Activated CD8-positive, alpha-beta memory T cell treated with anti-CD3 and anti-CD28 coated beads for 36 hours (primary cell): ENCODE results near the gene ZFPL1. TPM values are rescaled to one million over a fixed set of nuclear protein-coding genes. Genes with fewer than 3 reads are reported as not detected.

ENCODE experiments used
- CTCF ChIA-PET: fragments of 350-600 bp; sonication (Branson Sonifier 250); formaldehyde crosslinking; loops from one replicate; lab custom pipeline; 2021; ENCODE audit warnings: antibody characterized with exemption; lab: Charles Lee
- POLR2A ChIA-PET: fragments of 350-600 bp; sonication (Branson Sonifier 250); formaldehyde crosslinking; loops from one replicate; lab custom pipeline; 2021; ENCODE audit warnings: antibody characterized with exemption; lab: Charles Lee
- total RNA-seq, 2 experiments: library from RNA; stranded (reverse); gene quantifications; one replicate each; pipeline ENCODE4 v1.2.3, GENCODE V29; 2021

Gene ZFPL1
- total RNA-seq, 2 experiments from 2014 or later: 27.5 to 30.2 TPM

- ChIA-PET CTCF (interaction anchor here (1.3 to 1.4 kb wide), 2 partner anchors 12 to 19 kb away, joined by 3 to 4 read pairs; partner anchors contain the start of gene ZNHIT2), POLR2A (interaction anchor here (0.6 to 1.8 kb wide), 2 partner anchors 10 to 13 kb away, joined by 3 to 6 read pairs; no protein-coding TSS in a partner anchor)
Observed at GRCh38 chr11:65129649-65130441, 45.8 kb downstream of the ZFPL1 start.

- CTCF ChIA-PET: interaction anchor here (0.9 to 1.5 kb wide), 4 partner anchors 13 to 50 kb away, joined by 3 to 4 read pairs (median 4); partner anchors contain the start of gene ZNHIT2
Observed at GRCh38 chr11:65130631-65131416, 46.8 kb downstream of the ZFPL1 start.

GRCh38 chr11:65131417-65131776 is 47.4 kb downstream of the ZFPL1 start:
- ChIA-PET CTCF (interaction anchor here (0.8 to 1.5 kb wide), 3 partner anchors 10 to 50 kb away, joined by 3 to 4 read pairs (median 3); partner anchors contain the start of gene FAU), POLR2A (no interaction called here)

More at GRCh38 chr11:65130631-65131416, 46.8 kb downstream of the ZFPL1 start:
- POLR2A ChIA-PET: interaction anchor here (0.6 kb wide), 1 partner anchor 49 kb away, joined by 3 read pairs; no protein-coding TSS in a partner anchor

GRCh38 chr11:65131895-65132237 is 47.8 kb downstream of the ZFPL1 start:
- POLR2A ChIA-PET: no interaction called here
- CTCF ChIA-PET: interaction anchor here (0.8 to 1.5 kb wide), 2 partner anchors 10 to 49 kb away, joined by 3 read pairs; partner anchors contain the start of gene FAU

- POLR2A ChIA-PET: interaction anchor here (3.7 kb wide), 1 partner anchor 10 kb away, joined by 47 read pairs; the partner anchor contains the start of genes FAU and MRPL49
- CTCF ChIA-PET: interaction anchor here (0.8 kb wide), 1 partner anchor 11 kb away, joined by 3 read pairs; the partner anchor contains the start of gene FAU
Observed at GRCh38 chr11:65132238-65132987, 48.4 kb downstream of the ZFPL1 start.

- POLR2A ChIA-PET: interaction anchor here (2.8 to 3.7 kb wide), 2 partner anchors 10 to 16 kb away, joined by 15 to 47 read pairs; partner anchors contain the start of genes FAU, MRPL49 and ZNHIT2
- CTCF ChIA-PET: interaction anchor here (1.0 kb wide), 2 partner anchors 15 to 19 kb away, joined by 3 to 4 read pairs; partner anchors contain the start of gene ZNHIT2
Observed at GRCh38 chr11:65132988-65133700, 49.1 kb downstream of the ZFPL1 start.

- POLR2A ChIA-PET: interaction anchor here (2.8 to 3.7 kb wide), 2 partner anchors 11 to 16 kb away, joined by 15 to 47 read pairs; partner anchors contain the start of genes FAU, MRPL49 and ZNHIT2
- CTCF ChIA-PET: interaction anchor here (0.6 to 1.0 kb wide), 3 partner anchors 16 to 46 kb away, joined by 3 to 4 read pairs (median 3); partner anchors contain the start of gene ZNHIT2
Observed at GRCh38 chr11:65133724-65134123, 49.7 kb downstream of the ZFPL1 start.

GRCh38 chr11:65134240-65134951 is 50.4 kb downstream of the ZFPL1 start, which contains the start of gene SYVN1:
Gene SYVN1 (minus strand): TSS chr11:65134519. CDS start chr11:65133601, 918 bp downstream.
- CTCF ChIA-PET: interaction anchor here (0.6 to 1.5 kb wide), 7 partner anchors 9 to 181 kb away, joined by 3 to 4 read pairs (median 3); partner anchors contain the start of genes FAU, MRPL49 and ZNHIT2
- POLR2A ChIA-PET: interaction anchor here (0.9 to 3.7 kb wide), 6 partner anchors 12 to 197 kb away, joined by 3 to 47 read pairs (median 10); partner anchors contain the start of genes CAPN1, FAU, MRPL49 and POLA2

GRCh38 chr11:65134952-65135632 is 51.1 kb downstream of the ZFPL1 start:
- POLR2A ChIA-PET: interaction anchor here (0.7 to 3.7 kb wide), 9 partner anchors 12 to 287 kb away, joined by 3 to 47 read pairs (median 4); partner anchors contain the start of genes CAPN1, FAU, MRPL49 and POLA2
- CTCF ChIA-PET: interaction anchor here (1.0 to 2.3 kb wide), 5 partner anchors 8 to 180 kb away, joined by 3 to 7 read pairs (median 4); partner anchors contain the start of genes CAPN1, FAU and MRPL49

GRCh38 chr11:65135633-65136145 is 51.7 kb downstream of the ZFPL1 start:
- POLR2A ChIA-PET: interaction anchor here (0.7 to 3.7 kb wide), 9 partner anchors 13 to 286 kb away, joined by 3 to 47 read pairs (median 4); partner anchors contain the start of genes CAPN1, FAU, MRPL49 and POLA2
- CTCF ChIA-PET: interaction anchor here (1.0 to 2.3 kb wide), 6 partner anchors 8 to 179 kb away, joined by 3 to 7 read pairs (median 4); partner anchors contain the start of genes CAPN1, FAU, MRPL49 and ZNHIT2

GRCh38 chr11:65136515-65137096 is 52.6 kb downstream of the ZFPL1 start:
- CTCF ChIA-PET: interaction anchor here (1.0 to 2.3 kb wide), 2 partner anchors 19 to 45 kb away, joined by 3 to 7 read pairs; partner anchors contain the start of genes CAPN1 and ZNHIT2
- POLR2A ChIA-PET: interaction anchor here (3.7 kb wide), 1 partner anchor 14 kb away, joined by 47 read pairs; the partner anchor contains the start of genes FAU and MRPL49
